Trophoblast cell (in vitro differentiated cells and primary cell): ENCODE results near the gene INTS2.
A peak's percentile ranks its signal among the peaks of the same experiment; 100 is the strongest.

Source experiments
- DNase-seq, 2 donors: peaks; one replicate each; pipeline ENCODE4 v3.0.0-alpha.2; 2016
- H2AFZ ChIP-seq: 2 replicates; pipeline ENCODE4 v1.6.1; 2013; ENCODE audit warnings: low read length, moderate library complexity, mild to moderate bottlenecking; ENCODE audit not compliant: insufficient read depth, poor library complexity
- H2AK5ac ChIP-seq: 2 replicates; pipeline ENCODE4 v1.6.1; 2013; ENCODE audit warnings: mild to moderate bottlenecking, low read length
- H2BK120ac ChIP-seq: 2 replicates; pipeline ENCODE4 v1.6.1; 2013; ENCODE audit warnings: low read length, mild to moderate bottlenecking, moderate library complexity; ENCODE audit not compliant: insufficient read depth, poor library complexity
- H2BK12ac ChIP-seq: 2 replicates; pipeline ENCODE4 v1.6.1; 2013; ENCODE audit warnings: mild to moderate bottlenecking, low read length, moderate library complexity
- H2BK5ac ChIP-seq: 2 replicates; pipeline ENCODE4 v1.6.1; 2013; ENCODE audit warnings: low read length, low read depth, moderate library complexity, mild to moderate bottlenecking; ENCODE audit not compliant: poor library complexity
- H3K14ac ChIP-seq: 2 replicates; pipeline ENCODE4 v1.6.1; 2013; ENCODE audit warnings: mild to moderate bottlenecking, low read length
- H3K18ac ChIP-seq: 2 replicates; pipeline ENCODE4 v1.6.1; 2013; ENCODE audit warnings: mild to moderate bottlenecking, low read length
- H3K23ac ChIP-seq: 2 replicates; pipeline ENCODE4 v1.6.1; 2013; ENCODE audit warnings: low read length
- H3K27ac ChIP-seq: 2 replicates; pipeline ENCODE4 v1.5.1; 2013; ENCODE audit warnings: low read depth, mild to moderate bottlenecking, inconsistent platforms, low read length, moderate library complexity
- H3K27me3 ChIP-seq: 2 replicates; pipeline ENCODE4 v1.6.1; 2013; ENCODE audit warnings: inconsistent platforms, mild to moderate bottlenecking, low read length, moderate library complexity; ENCODE audit not compliant: insufficient read depth
- H3K36me3 ChIP-seq, 2 experiments: 1 replicate in 1 of 2; 2 replicates in 1 of 2; pipeline ENCODE4 v1.6.1; 2013; ENCODE audit warnings: low read length in 2 of 2, mild to moderate bottlenecking in 2 of 2, moderate library complexity in 1 of 2; ENCODE audit not compliant: insufficient read depth in 2 of 2, control insufficient read depth in 1 of 2
- H3K4ac ChIP-seq: 2 replicates; pipeline ENCODE4 v1.6.1; 2013; ENCODE audit warnings: low read depth, mild to moderate bottlenecking, low read length, moderate library complexity
- H3K4me1 ChIP-seq, 2 experiments: 1 replicate in 1 of 2; 2 replicates in 1 of 2; pipeline ENCODE4 v1.6.1; 2013; ENCODE audit warnings: low read length in 2 of 2, mild to moderate bottlenecking in 2 of 2, moderate library complexity in 1 of 2; ENCODE audit not compliant: insufficient read depth in 2 of 2, control insufficient read depth in 1 of 2
- H3K4me2 ChIP-seq: 2 replicates; pipeline ENCODE4 v1.6.1; 2013; ENCODE audit warnings: inconsistent platforms, mild to moderate bottlenecking, low read length, moderate library complexity
- H3K4me3 ChIP-seq: 2 replicates; pipeline ENCODE4 v1.5.1; 2013; ENCODE audit warnings: mild to moderate bottlenecking, low read depth, low read length, inconsistent platforms
- H3K79me1 ChIP-seq: one replicate; pipeline ENCODE4 v1.6.1; 2013; ENCODE audit warnings: low read length
- H3K79me2 ChIP-seq: 2 replicates; pipeline ENCODE4 v1.6.1; 2013; ENCODE audit warnings: low read length, mild to moderate bottlenecking; ENCODE audit not compliant: control insufficient read depth, insufficient read depth, poor library complexity
- H3K9ac ChIP-seq: 2 replicates; pipeline ENCODE4 v1.6.1; 2013; ENCODE audit warnings: mild to moderate bottlenecking, low read length
- H3K9me3 ChIP-seq: 2 replicates; pipeline ENCODE4 v1.6.1; 2013; ENCODE audit warnings: low read depth, mild to moderate bottlenecking, control low read depth, inconsistent platforms, low read length; ENCODE audit not compliant: insufficient read depth
- H4K12ac ChIP-seq: 2 replicates; pipeline ENCODE4 v1.6.1; 2013; ENCODE audit warnings: low read depth, mild to moderate bottlenecking, low read length, moderate library complexity
- H4K8ac ChIP-seq: 2 replicates; pipeline ENCODE4 v1.6.1; 2013; ENCODE audit warnings: low read depth, mild to moderate bottlenecking, low read length, moderate library complexity
- H4K91ac ChIP-seq: one replicate; pipeline ENCODE4 v1.6.1; 2013; ENCODE audit warnings: low read depth, mild to moderate bottlenecking, low read length, moderate library complexity
- WGBS: extraction: QIAGEN DNeasy Blood & Tissue Kit; methylation state at CpG from one replicate; pipeline ENCODE4 v1.1.7; 2013; ENCODE audit warnings: missing lambda C conversion rate; ENCODE audit not compliant: insufficient read length, insufficient coverage; ENCODE audit errors: extremely low coverage; 5-methylcytosine and 5-hydroxymethylcytosine counted together

The INTS2 gene

GRCh38 chr17:61884864-61885263 is 42.9 kb downstream of the INTS2 start:
- WGBS: no CpG with 5 or more reads among the region's 3 CpGs
- H3K36me3 ChIP-seq: peaks cover 16 to 23% of the 10 kb centered on the region in 2 experiments

GRCh38 chr17:61880589-61881102 is 47.1 kb downstream of the INTS2 start:
- H4K91ac ChIP-seq: no peak overlapping the region
- no peak overlapping the region for H3K4ac ChIP-seq
- H3K4me1 ChIP-seq: no peaks in the 10 kb centered on the region
- H3K4me2 ChIP-seq: no peak overlapping the region
- no peak overlapping the region for H2BK5ac ChIP-seq
- H3K9ac ChIP-seq: no peak overlapping the region
- H3K27me3 ChIP-seq: no peaks in the 10 kb centered on the region
- H3K27ac ChIP-seq: no peak overlapping the region
- no peaks in the 10 kb centered on the region for H3K79me1 ChIP-seq
- H3K79me2 ChIP-seq: no peaks in the 10 kb centered on the region
- no peak overlapping the region for H4K12ac ChIP-seq
- no CpG with 5 or more reads among the region's 4 CpGs for WGBS
- H2AK5ac ChIP-seq: no peak overlapping the region
- H3K4me3 ChIP-seq: no peak overlapping the region
- no peaks in the 10 kb centered on the region for H3K9me3 ChIP-seq
- H3K18ac ChIP-seq: no peak overlapping the region
- H2BK12ac ChIP-seq: no peak overlapping the region
- no peak overlapping the region for H3K23ac ChIP-seq
- H3K14ac ChIP-seq: no peak overlapping the region
- no peak overlapping the region for H2AFZ ChIP-seq
- H3K36me3 ChIP-seq: peaks cover 14% of the 10 kb centered on the region in 2 experiments
- no peak overlapping the region for H2BK120ac ChIP-seq
- H4K8ac ChIP-seq: no peak overlapping the region
- no peak for DNase-seq

More at GRCh38 chr17:61884864-61885263, 42.9 kb downstream of the INTS2 start:
- no peak overlapping the region for H4K8ac ChIP-seq
- H2AK5ac ChIP-seq: no peak overlapping the region
- H3K4me1 ChIP-seq: no peaks in the 10 kb centered on the region
- H3K9me3 ChIP-seq: no peaks in the 10 kb centered on the region
- H2BK5ac ChIP-seq: no peak overlapping the region
- H4K91ac ChIP-seq: no peak overlapping the region
- H2BK120ac ChIP-seq: no peak overlapping the region
- no peak overlapping the region for H3K23ac ChIP-seq
- no peak overlapping the region for H3K14ac ChIP-seq
- H3K4me3 ChIP-seq: no peak overlapping the region
- no peak overlapping the region for H4K12ac ChIP-seq
- no peak overlapping the region for H3K4me2 ChIP-seq
- no peak overlapping the region for H3K27ac ChIP-seq
- H3K9ac ChIP-seq: no peak overlapping the region
- H3K4ac ChIP-seq: no peak overlapping the region
- no peaks in the 10 kb centered on the region for H3K27me3 ChIP-seq
- no peak overlapping the region for H3K18ac ChIP-seq
- H3K79me1 ChIP-seq: no peaks in the 10 kb centered on the region
- H2BK12ac ChIP-seq: no peak overlapping the region
- no peak overlapping the region for H2AFZ ChIP-seq
- H3K79me2 ChIP-seq: no peaks in the 10 kb centered on the region
- DNase-seq: no peak

- Histone ChIP-seq H3K36me3 (peaks cover 12% of the 10 kb centered on the region in 2 experiments), H3K9ac (no peak overlapping the region), H4K12ac (no peak overlapping the region), H2BK12ac (no peak overlapping the region), H3K14ac (no peak overlapping the region), H2AK5ac (no peak overlapping the region), H4K8ac (no peak overlapping the region), H3K4me1 (no peaks in the 10 kb centered on the region), H3K4me2 (no peak overlapping the region), H3K79me1 (no peaks in the 10 kb centered on the region), H3K27ac (no peak overlapping the region), H3K4ac (no peak overlapping the region), H2BK120ac (no peak overlapping the region), H3K27me3 (no peaks in the 10 kb centered on the region), H3K4me3 (no peak overlapping the region), H3K18ac (no peak overlapping the region), H2BK5ac (no peak overlapping the region), H3K79me2 (no peaks in the 10 kb centered on the region), H3K23ac (no peak overlapping the region), H3K9me3 (no peaks in the 10 kb centered on the region), H2AFZ (no peak overlapping the region), H4K91ac (no peak overlapping the region)
- no CpG with 5 or more reads among the region's 3 CpGs for WGBS
- DNase-seq: peak; percentile 15 to 58
Measured at GRCh38 chr17:61878984-61879612, 48.7 kb downstream of the INTS2 start.

GRCh38 chr17:61878520-61878919 is 49.3 kb downstream of the INTS2 start:
- H3K4me3 ChIP-seq: no peak overlapping the region
- H3K27ac ChIP-seq: no peak overlapping the region
- H3K79me2 ChIP-seq: no peaks in the 10 kb centered on the region
- H3K18ac ChIP-seq: no peak overlapping the region
- no peaks in the 10 kb centered on the region for H3K4me1 ChIP-seq
- no peak overlapping the region for H3K4ac ChIP-seq
- no peak overlapping the region for H3K9ac ChIP-seq
- no peak overlapping the region for H4K12ac ChIP-seq
- no peak overlapping the region for H4K91ac ChIP-seq
- H2BK5ac ChIP-seq: no peak overlapping the region
- H2AFZ ChIP-seq: no peak overlapping the region
- peaks cover 10 to 12% of the 10 kb centered on the region in 2 experiments for H3K36me3 ChIP-seq
- no peak overlapping the region for H4K8ac ChIP-seq
- no peaks in the 10 kb centered on the region for H3K27me3 ChIP-seq
- no peak overlapping the region for H2BK120ac ChIP-seq
- no peak overlapping the region for H3K4me2 ChIP-seq
- no peak for DNase-seq
- no peak overlapping the region for H2BK12ac ChIP-seq
- WGBS: no CpG with 5 or more reads among the region's 2 CpGs
- H2AK5ac ChIP-seq: no peak overlapping the region
- no peaks in the 10 kb centered on the region for H3K9me3 ChIP-seq
- H3K14ac ChIP-seq: no peak overlapping the region
- H3K23ac ChIP-seq: no peak overlapping the region
- H3K79me1 ChIP-seq: no peaks in the 10 kb centered on the region
